Putamen (tissue), 1 donor: Measurements from ENCODE around the gene EXOC2.
"Not testable (repeated sequence)": the region's sequence is repeated elsewhere in the genome, so short reads cannot be mapped to it uniquely, and the experiment has no call there.

ENCODE experiments used
- DNase-seq: peaks from one replicate; pipeline ENCODE4 v3.0.0-alpha.2; 2016; ENCODE audit warnings: low spot score

EXOC2 gene

DNA sequence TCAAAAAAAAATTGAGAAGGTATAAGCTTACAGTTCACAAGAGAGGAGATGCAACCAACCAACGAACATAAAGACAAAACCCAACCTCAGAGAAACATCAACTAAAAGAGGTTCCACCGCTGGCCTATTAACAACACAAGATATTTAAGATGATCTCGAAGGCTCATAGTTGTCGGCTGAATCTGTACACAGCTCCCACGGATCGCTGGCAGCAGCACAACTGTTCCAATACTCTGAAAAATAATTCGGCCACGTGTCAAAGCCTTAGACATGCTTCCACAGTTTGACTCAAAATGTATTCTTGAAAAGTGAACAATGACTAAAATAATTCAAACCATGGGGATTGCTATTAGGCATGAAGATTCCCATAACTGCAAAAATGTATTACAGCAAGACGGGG is 13.7 kb downstream of the EXOC2 start:
- DNase-seq: no peak

DNA sequence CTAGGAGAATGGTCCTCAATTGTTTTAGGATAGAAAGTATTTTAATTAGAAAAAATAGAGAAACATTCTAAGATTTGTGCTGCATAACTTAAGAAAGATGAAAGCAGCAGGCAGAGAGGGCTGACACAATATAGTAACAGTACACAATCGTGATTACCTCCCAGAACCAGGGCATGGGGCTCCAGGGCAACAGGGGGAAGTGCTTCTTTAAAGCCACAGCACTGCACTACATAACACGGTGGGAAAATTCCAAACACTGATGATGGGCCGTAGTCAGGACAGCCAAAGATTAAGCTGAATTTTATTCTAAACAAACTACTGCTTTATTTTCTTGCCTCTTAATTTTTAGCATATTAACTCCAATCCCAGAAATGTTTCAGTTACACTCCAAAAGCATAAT is 14.4 kb downstream of the EXOC2 start:
- no peak for DNase-seq

DNA sequence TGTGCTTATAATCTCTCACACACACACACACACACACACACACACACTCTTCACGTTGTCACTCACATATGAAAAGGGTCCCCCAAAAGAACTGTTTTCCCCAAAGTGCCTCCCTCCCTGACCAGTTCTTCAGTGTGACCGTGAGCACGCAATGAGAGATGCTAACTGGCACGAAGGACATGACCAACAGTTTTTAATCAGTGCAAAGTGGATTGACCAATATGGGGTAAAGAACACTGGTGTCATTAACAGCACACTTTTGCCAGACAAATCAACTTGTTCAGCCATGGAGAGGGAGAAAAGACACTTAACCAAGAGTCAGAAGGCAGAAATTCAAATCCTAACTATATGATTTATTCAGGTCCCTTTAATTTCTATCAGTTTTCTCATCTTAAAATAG is 15.0 kb downstream of the EXOC2 start:
- no peak for DNase-seq

DNA sequence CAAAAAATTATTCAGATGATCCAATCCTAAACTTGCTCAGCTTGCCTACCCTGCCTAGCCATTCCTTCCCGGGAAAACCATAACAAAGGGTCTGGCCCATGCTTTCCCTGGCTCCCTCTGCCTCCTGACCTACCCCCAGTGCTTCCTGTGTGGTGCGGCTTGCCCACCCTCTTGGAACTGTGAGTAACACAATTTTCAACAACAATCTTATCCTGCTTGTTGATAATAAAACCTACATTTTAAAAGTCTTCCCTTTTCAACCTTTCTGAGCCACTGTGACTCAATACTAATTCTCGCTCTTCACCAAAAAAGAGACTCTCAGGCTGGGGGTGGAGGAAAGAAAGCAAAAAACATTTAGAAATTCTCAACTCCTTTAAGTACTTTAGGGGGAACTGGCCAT is 18.0 kb downstream of the EXOC2 start:
- no peak for DNase-seq

DNA sequence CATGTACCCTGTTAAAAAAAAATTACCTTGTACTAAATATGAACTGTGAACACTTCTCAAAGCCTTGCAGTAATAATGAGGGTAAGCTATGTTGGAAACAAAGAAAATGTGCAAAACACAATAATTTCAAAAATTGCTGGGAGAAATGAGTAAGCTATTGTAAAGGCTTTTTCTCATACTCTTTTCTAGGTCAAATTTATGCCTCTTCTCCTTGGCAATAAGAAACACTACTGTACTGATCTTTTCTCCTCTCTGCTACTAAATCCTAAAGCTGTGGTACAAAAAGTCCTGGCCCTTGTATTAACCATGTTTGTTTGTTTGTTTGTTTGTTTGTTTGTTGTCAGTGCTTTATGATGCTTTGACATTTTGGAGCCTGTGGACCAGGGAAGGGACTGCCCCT is 18.5 kb downstream of the EXOC2 start:
- DNase-seq: no peak

DNA sequence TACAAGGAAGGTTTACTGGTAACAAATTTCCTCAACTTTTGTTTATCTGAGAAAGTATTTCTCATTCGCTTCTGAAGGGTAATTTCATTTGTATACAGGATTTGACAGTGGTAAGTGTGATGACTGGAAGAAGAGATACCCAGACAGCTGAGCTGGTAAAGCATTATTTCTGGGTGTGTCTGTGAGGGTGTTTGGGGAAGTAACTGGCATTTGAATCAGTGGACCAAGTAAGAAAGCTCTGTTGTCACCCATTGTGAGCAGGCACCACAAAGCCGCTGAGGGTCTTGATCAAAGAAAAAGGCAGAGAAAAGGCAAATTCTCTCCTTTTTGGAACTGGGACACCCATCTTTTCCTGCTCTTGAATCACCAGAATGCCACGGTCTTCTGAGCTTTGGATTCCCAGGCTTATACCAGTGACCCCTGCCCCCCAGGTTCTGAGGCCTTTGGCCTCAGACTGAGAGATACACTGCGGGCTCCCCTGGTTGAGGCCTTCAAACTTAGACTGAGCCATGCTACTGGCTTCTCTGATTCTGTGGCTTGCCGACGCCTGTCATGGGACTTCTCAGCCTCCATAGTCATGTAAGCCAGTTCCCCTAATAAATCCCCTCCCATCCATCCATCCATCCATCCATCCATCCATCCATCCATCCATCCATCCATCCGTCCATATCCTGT is 25.5 kb downstream of the EXOC2 start:
- no peak for DNase-seq

DNA sequence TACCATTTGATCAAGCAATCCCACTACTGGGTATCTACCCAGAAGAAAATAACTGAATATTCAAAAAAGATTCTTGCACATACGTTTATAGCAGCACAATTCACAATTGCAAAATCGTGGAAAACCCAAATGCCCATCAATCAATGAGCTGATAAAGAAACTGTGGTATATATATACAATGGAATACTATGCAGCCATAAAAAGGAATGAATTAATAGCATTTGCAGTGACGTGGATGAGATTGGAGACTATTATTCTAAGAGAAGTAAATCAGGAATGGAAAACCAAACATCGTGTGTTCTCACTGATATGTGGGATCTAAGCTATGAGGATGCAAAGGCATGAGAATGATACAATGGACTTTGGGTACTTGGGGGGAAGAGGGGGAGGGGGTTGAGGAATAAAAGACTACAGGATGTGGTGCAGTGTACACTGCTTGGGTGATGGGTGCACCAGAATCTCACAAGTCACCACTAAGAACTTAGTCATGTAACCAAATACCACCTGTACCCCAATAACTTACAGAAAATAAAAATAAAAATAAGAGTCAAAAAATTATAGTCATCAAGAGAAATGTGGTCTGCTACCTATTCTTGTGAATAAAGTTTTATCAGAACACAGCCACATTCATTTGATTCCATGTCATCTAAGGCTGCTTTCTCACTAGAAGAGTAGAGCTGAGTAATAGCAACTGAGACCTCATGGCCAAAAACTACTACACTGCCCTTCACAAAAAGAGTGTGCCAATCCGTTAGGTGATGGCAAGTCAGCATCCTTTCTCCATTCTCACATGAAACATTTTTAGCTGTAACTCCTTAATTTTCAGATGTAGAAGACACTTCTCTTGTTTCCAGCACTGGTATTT is 27.3 kb downstream of the EXOC2 start:
- no peak for DNase-seq

DNA sequence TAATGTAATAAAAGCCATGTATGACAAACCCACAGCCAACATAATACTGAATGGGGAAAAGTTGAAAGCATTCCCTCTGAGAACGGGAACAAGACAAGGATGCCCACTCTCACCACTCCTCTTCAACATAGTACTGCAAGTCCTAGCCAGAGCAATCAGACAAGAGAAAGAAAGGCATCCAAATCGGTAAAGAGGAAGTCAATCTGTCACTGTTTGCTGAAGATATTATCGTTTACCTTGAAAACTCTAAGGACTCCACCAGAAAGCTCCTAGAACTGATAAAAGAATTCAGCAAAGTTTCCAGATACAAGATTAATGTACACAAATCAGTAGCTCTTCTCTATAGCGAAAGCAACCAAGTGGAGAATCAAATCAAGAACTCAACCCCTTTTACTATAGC is 29.2 kb downstream of the EXOC2 start:
- not testable (repeated sequence) for DNase-seq

DNA sequence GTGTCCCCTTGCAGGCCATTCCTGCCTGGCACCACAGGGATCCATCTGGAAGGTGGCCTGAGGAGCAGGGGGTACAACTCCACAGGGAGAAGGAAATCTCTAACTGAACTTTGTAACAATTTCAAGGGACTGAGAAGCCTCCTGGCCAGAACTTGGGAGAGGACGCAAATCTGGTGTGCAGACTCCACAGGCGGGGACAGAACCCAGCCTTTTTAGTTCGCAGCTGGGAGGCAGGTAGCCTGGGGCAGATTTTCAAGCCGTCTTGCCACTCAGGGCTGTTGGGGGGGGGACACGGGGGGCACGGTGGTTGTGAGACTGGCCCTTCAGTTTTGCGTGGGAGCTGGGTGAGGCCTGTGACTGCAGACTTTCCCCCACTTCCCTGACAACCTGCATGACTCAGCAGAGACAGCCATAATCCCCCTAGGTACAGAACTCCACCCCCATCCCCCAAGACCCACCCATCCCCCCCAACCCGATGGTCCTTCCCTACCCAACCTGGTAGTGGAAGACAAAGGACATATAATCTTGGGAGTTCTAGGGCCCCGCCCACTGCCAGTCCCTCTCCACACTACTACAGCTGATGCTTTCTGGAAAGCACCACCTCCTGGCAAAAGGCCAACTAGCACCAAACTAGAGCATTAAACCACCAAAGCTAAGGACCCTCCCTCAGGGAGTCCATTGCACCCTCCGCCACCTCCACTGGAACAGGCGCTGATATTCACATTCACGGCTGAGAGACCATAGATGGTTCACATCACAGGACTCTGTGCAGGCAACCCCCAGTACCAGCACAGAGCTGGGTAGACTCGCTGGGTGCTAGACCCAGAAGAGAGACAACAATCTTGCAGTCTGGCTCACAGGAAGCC is 33.0 kb downstream of the EXOC2 start:
- DNase-seq: no peak

DNA sequence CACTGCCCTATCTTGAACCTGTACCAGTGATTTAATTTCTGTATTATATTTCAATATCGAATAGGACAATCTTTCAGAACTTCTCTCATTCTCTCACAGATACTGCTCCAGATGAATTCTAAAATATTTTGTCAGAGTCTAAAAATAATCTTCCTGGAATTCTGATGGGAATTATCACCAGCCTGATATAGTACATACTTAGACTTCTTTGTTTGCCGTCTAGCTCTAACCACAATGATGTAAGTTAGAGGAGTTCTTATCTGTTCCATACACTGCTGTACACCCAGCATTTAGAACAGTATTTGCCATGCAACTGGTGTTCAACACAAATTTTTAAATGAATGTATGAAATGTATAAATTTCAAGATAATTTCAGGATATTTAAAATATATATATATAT is 34.7 kb downstream of the EXOC2 start:
- no peak for DNase-seq

DNA sequence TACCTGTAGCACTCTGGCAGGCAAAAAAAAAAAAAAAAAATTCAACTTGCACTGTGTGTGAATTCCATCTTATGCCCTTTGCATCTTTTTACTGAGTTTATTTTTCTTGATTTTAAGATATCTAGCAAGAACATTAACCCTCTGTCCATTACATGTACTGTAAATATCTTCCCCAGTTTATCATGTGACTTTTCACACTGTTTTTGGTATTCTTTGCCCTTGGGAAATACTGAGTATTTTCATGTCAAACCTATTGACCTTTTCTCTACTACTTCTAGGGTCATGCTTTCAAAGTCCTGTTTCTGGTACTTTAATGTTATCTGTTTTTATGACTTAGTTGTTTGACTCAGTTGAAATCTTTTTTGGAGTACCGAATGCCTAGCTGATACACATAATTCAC is 35.2 kb downstream of the EXOC2 start:
- DNase-seq: no peak

DNA sequence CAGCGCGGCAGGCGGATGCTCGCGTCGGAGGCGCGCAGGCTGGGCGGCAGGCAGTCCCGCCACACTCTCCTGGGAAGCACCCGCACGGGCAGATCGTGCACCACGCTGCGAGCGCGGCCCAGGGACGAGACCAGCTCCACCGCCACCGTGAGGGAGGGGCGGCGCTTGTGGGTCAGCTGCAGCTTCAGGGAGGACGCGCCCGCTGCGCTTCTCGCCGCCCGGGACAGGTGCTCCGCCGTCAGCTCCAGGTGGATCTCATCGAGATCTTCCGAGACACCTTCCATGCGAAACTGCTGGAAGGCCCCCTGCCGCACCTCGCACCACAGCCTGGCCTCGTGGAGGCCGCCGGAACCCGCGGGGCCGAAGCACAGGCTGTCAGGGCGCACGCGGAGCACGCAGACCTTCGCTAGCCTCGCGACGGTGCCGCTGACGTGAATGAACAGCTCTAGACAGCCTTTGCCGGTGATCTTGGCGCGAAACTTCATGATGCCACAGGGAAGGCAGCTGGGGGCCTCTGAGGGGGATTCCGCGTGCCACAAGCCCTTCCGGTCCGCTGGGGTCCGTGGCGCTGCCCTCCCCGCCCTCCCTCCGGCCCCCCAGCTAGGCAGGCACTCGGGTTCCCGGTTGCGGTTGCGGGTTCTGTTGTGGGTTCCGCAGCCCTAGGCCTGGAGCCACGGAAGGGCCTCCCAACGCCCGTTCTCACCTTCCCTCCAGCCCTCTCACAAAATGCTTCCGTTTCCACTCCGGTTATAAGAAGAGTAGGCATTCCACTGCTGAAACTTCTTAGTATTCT is 36.3 kb downstream of the EXOC2 start, which contains the start of gene HUS1B:
Gene HUS1B (minus strand): TSS at position 641 of the 793 bp plus-strand sequence. CDS start 156 bp downstream, at position 485.
- no peak for DNase-seq

DNA sequence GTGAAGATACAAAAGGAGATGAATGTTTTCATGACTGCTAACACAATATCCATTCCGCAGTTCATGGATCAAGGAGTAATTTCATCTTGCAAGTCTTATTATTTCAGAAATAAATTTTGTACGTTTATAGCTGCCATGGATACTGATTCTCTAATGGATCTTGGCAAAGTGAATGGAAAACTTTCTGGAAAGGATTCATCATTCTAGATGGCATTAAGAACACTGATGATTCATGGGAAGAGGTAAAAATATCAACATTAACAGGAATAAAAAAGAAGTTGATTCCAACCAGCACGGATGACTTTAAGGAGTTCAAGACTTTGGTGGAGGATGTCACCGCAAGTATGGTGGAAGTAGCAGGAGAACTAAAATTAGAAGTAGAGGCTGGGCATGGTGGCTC is 38.8 kb downstream of the EXOC2 start:
- no peak for DNase-seq

DNA sequence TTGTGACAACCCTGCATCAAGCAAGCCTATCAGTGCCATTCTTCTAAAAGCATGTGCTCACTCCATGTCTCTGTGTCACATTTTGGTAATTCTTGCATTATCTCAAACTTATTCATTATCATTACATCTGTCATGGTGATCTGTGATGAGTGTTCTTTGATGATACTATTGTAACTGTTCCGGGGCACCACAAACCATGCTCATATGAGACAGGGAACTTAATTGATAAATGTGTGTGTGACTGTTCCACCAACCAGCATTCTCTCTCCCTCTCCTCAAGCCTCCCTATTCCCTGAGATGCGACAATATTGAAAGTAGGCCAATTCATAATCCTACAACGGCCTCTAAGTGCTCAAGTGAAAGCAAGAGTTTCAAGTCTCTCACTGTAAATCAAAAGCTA is 40.1 kb downstream of the EXOC2 start:
- no peak for DNase-seq

DNA sequence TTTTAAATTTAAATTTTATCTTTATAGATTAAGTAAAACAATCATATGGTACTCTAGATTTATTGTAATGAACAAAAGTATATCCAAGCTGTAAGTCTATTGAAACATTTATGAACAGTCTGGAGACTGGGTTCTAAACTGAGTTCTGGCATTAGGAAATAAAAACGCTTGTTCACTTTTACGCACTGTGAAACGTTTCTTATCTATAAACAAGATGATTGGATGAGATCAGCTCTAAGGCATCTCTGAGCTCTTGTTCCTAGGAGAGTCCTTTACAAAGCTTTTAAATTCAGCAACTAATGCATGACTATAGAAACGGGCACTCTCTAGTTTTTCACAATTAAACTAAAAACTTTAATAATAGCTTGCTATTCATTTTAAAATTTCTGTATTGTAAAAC is 42.8 kb downstream of the EXOC2 start:
- no peak for DNase-seq

DNA sequence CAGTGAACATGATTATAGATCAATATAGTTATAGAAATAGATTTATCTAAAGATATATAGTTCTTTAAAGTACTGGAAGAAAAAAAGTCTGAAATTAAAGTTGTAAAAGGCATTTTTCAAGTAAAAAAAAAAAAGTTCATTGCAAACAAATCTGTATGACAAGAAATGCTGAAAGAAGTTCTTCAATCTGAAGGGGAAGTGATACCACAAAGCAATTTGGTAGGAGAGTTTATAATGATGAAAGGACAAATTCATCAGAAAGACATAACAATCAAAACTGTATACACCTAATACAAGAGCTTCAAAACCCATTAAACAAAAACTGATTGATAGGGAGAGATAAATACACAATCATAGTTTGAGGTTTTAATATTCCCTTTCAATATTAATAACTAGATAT is 50.1 kb downstream of the EXOC2 start:
- DNase-seq: no peak

DNA sequence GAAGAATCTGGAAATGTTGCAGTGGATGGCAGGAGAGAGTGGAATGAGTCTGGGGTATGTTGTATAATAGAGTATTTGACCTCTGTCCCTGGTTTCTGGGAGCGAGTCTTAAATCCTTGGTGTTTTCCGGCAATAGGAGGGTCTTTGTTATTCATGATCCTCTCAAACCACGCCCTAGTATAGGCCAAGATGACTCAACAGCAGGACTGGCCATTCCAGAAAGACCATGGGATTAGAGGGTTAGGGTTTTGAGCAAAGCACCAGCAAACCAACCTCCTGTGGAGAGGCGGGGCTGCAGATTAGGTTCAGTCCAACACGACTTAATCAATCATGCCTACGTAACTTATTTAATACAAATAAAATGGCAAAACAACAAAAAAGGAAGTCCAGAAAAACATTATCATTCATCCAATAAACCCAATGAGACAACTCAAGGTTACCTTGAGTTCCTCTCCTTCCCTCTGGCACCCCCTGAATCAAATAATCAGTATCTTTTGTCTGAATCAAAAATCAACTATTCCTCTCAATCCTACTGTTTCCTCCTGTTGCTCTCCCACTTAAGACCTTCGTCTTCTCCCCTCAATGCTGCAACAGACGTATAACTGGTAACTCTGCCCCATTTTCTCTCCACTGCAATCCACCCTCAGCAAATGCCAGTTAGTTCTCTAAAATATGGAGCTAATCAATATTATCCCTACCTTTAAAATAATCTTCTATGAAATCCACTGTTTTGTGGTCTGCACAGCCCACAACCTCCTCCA is 51.5 kb downstream of the EXOC2 start:
- no peak for DNase-seq

DNA sequence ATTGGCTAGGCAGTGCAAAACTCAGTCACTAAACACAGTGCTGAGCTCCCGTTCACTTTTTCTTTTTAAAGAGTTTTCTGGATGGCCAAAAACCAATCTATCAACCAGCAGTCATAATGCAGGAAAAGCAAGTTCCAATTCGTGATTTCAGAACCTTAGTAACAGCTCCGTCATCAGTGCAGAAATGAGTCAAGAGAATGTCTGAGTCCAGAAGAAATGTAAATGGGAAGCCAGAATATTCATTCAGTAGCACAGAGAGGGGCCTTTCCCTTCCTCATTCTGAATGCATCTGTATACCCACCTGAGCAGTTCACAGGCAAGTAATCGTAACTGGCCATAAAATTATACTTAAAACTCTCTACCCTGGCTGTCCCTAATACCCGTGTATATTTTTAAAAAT is 56.5 kb downstream of the EXOC2 start:
- DNase-seq: no peak

DNA sequence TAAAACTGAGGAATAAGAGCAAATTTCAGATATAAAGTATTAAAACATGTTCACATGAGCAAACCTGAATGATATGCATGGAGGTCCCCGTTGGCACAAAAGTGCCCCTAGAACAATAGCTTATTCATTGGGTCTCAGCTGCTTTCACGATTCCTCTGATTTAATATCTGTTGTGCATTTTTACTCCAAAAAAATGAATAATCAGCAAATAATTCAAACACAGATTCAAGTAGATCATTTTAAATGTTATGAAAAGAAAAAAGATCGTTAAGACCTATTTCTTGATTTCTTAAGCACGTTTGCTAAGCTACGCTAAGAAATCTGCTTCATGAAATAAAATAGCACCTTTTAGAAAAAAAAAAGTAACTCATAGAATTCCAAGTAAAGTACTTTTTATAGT is 57.7 kb downstream of the EXOC2 start:
- DNase-seq: no peak

DNA sequence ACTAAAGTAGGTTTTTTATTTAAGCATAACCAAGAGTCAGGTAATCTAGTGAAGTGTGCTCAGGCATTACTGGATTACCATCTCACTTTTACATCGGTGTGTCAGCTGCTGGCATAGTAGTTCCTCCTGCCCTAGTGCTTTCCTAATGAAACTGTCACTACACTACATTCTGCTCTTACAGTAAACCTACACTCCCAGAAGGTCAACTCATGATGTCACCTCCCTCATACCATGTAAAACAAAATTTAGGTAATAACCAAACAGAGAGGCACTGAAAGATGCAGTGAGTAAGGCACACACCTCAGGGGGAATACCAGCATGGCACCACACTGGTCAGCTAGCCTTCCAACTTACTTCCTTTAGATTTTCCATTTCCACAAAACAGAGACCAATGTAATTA is 59.3 kb downstream of the EXOC2 start:
- DNase-seq: no peak

DNA sequence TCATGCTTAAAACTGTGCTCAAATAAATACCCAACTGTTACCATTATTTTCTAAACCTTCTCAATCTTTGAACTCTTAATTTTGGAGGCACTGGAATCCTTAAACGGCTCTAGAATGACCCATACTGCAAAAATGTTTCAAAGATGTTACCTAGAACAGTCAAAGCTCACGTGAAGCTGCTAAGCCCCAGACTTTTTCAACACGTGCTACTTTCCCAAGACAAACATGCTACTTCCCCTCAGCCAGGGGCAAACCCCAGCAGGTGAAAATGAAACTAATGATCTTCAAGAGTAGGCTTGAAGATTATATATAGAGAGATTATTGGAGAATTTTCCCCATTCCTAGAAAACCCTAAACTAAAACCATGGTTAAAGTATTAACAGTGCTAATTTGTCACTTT is 64.2 kb downstream of the EXOC2 start:
- DNase-seq: no peak
